ENCODE data around the gene LARGE2.

Gene LARGE2

DNA sequence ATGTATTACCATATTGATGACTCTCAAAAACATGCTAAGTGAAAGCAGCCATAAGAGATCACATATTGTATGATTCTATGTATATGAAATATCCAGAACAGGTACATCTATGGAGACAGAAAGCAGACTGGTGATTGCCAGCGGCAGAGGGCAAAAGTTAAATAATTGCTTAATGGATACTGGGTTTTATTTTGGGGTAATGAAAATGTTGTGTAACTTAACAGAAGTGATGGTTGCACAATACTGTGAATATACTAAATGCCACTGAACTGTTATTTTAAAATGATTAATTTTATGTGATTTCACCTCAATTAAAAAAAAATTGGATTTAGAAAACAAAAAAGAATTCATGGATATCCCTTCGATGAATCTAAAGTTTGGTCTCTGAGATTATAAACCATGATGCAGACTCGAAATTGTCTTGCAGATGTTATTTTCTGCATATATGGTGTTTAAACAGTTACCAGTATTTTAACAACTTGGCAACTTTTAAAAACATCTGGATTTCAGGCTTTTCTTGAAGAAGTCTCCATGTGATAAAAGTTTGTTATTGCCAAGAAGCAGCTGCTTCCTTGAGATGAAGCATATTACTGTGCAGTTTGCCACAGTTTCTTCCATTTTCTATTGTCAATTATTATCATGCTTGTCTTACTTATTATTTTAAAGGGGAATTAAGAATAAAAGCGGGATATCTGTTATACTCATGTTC, 38.1 kb downstream of the LARGE2 start:
- TF ChIP-seq ZFX (IDR thresholded peaks at IDR 0.05), result no peak
- TF ChIP-seq CTCF (conservative IDR thresholded peaks at IDR 0.05), result no peak
- H3K27ac ChIP-seq, result no peak overlapping the region

- TF ChIP-seq ZFX (IDR thresholded peaks at IDR 0.05) (no peak), CTCF (conservative IDR thresholded peaks at IDR 0.05) (no peak)
- no peak overlapping the region for H3K27ac ChIP-seq
Observed at GRCh38 chr11:45961751-45962240, 39.3 kb downstream of the LARGE2 start.

GRCh38 chr11:45964911-45965389, 42.5 kb downstream of the LARGE2 start:
- TF ChIP-seq ZFX (IDR thresholded peaks at IDR 0.05) (no peak), CTCF (conservative IDR thresholded peaks at IDR 0.05) (peak; percentile 97)
- H3K27ac ChIP-seq, result no peak overlapping the region

DNA sequence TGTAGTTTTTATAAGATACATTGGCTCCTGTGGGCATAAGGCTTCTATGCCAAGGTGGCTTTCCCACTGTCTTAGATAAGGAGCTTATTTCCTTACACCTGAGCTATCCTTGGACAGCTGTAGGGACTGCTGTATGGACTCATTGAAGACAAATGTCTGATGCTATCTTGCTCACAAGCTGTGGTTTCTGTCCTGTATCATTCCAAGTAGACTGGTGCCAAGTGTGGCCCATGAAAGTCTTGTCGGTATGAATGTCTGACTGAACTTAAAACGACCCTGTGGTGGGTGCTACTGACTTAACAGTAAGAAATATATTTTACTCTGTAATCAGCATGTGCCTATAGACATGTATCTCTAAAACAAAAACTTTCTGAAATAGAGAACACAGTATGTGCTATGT, 45.0 kb downstream of the LARGE2 start:
- no peak overlapping the region for H3K27ac ChIP-seq
- no peak for TF ChIP-seq CTCF (conservative IDR thresholded peaks at IDR 0.05)
- no peak for TF ChIP-seq ZFX (IDR thresholded peaks at IDR 0.05)

- no peak for TF ChIP-seq CTCF (conservative IDR thresholded peaks at IDR 0.05)
- no peak for TF ChIP-seq ZFX (IDR thresholded peaks at IDR 0.05)
- H3K27ac ChIP-seq, result no peak overlapping the region
Observed at GRCh38 chr11:45968901-45969300, 46.4 kb downstream of the LARGE2 start.

GRCh38 chr11:45973601-45974000, 51.1 kb downstream of the LARGE2 start:
- no peak overlapping the region for H3K27ac ChIP-seq
- TF ChIP-seq ZFX (IDR thresholded peaks at IDR 0.05) (no peak), CTCF (conservative IDR thresholded peaks at IDR 0.05) (no peak)

DNA sequence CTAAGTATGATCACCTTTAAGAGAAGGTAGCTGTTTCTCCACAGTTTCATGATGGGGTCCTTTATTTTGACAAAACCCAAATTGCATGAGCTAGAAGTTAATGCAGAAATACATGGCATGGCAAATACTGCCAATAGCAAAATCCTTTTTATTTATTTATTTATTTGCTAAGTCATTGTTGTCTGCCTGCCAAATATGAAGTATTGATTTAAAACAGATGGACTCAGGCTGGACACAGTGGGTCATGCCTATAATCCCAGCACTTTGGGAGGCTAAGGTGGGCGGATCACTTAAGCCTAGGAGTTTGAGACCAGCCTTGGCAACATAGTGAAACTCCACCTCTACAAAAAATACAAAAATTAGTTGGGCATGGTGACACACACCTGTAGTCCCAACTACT, 52.4 kb downstream of the LARGE2 start:
- no peak overlapping the region for H3K27ac ChIP-seq
- TF ChIP-seq ZFX (IDR thresholded peaks at IDR 0.05) (no peak), CTCF (conservative IDR thresholded peaks at IDR 0.05) (no peak)
